Measurements from ENCODE around the gene PRR5. TPM values are rescaled to one million over a fixed set of nuclear protein-coding genes. Genes with fewer than 3 reads are reported as not detected.

Gene PRR5
- total and polyA plus RNA-seq, 4 donors, result 11.5 to 49.1 (median 19.3) TPM

- H3K36me3 ChIP-seq (ENCODE audit: control insufficient read depth in 4 of 4, insufficient read depth in 3 of 4, low read depth in 1 of 4, low read length in 3 of 4), result no peaks in the 10 kb centered on the region
- H3K9ac ChIP-seq (ENCODE audit: low read depth in 1 of 2, low read length in 2 of 2), result no peak overlapping the region
- TF ChIP-seq HNF4A (conservative IDR thresholded peaks at IDR 0.05), result no peak
- no peaks in the 10 kb centered on the region for H3K27me3 ChIP-seq (ENCODE audit: control insufficient read depth in 4 of 4, insufficient read depth in 4 of 4, low read length in 3 of 4)
- H3K9me3 ChIP-seq (ENCODE audit: control insufficient read depth in 4 of 4, low read length in 3 of 4), result no peaks in the 10 kb centered on the region
- H3K4me3 ChIP-seq (ENCODE audit: low read depth in 1 of 3, low read length in 3 of 3), result no peak overlapping the region
- 80% methylated on average over 9 of the region's 9 CpGs for WGBS
- H3K4me1 ChIP-seq (ENCODE audit: control insufficient read depth in 4 of 4, insufficient read depth in 4 of 4, low read length in 3 of 4), result peaks cover 0 to 1% (median 0%) of the 10 kb centered on the region in 4 donors
- no peak for DNase-seq (ENCODE audit: low spot score)
- no peak overlapping the region for H3K27ac ChIP-seq (ENCODE audit: low read depth in 1 of 2, low read length in 2 of 2)
Observed at GRCh38 chr22:44689915-44690524, 12.0 kb upstream of the PRR5 start.

- Histone ChIP-seq H3K27me3 (ENCODE audit: control insufficient read depth in 4 of 4, insufficient read depth in 4 of 4, low read length in 3 of 4) (no peaks in the 10 kb centered on the region), H3K9me3 (ENCODE audit: control insufficient read depth in 4 of 4, low read length in 3 of 4) (no peaks in the 10 kb centered on the region), H3K4me3 (ENCODE audit: low read depth in 1 of 3, low read length in 3 of 3) (no peak overlapping the region), H3K9ac (ENCODE audit: low read depth in 1 of 2, low read length in 2 of 2) (no peak overlapping the region), H3K36me3 (ENCODE audit: control insufficient read depth in 4 of 4, insufficient read depth in 3 of 4, low read depth in 1 of 4, low read length in 3 of 4) (no peaks in the 10 kb centered on the region), H3K4me1 (ENCODE audit: control insufficient read depth in 4 of 4, insufficient read depth in 4 of 4, low read length in 3 of 4) (no peaks in the 10 kb centered on the region), H3K27ac (ENCODE audit: low read depth in 1 of 2, low read length in 2 of 2) (no peak overlapping the region)
- TF ChIP-seq SP1 (IDR thresholded peaks at IDR 0.05) (no peak), GABPA (IDR thresholded peaks at IDR 0.05 in 1 of 2, conservative IDR thresholded peaks at IDR 0.05 in 1 of 2) (no peak), JUND (IDR thresholded peaks at IDR 0.05) (no peak), HNF4G (IDR thresholded peaks at IDR 0.05) (no peak), REST (IDR thresholded peaks at IDR 0.05) (no peak), ATF3 (IDR thresholded peaks at IDR 0.05) (no peak), FOXA1 (IDR thresholded peaks at IDR 0.05) (no peak), ZBTB33 (IDR thresholded peaks at IDR 0.05) (no peak), MAX (IDR thresholded peaks at IDR 0.05) (no peak), EGR1 (IDR thresholded peaks at IDR 0.05; ENCODE audit: low read depth in 2 of 2) (no peak), NR2F2 (IDR thresholded peaks at IDR 0.05) (no peak), TAF1 (conservative IDR thresholded peaks at IDR 0.05) (no peak), CTCF (IDR thresholded peaks at IDR 0.05; ENCODE audit: low read depth, low read length, missing input control) (no peak), FOXA2 (IDR thresholded peaks at IDR 0.05) (no peak), RXRA (IDR thresholded peaks at IDR 0.05) (no peak), RAD21 (IDR thresholded peaks at IDR 0.05) (no peak), HNF4A (conservative IDR thresholded peaks at IDR 0.05) (no peak)
- 74% methylated on average over 24 of the region's 24 CpGs for WGBS
- no peak for DNase-seq (ENCODE audit: low spot score)
Observed at GRCh38 chr22:44691796-44692661, 10.0 kb upstream of the PRR5 start.
